OCI-M2 (cell line): Measurements from ENCODE around the gene PTPRZ1.

Experiments used
- DNase-seq: peaks from one replicate; lab custom pipeline; 2025; ENCODE audit not compliant: unreplicated experiment; lab: John Stamatoyannopoulos, UW

Gene PTPRZ1

DNA sequence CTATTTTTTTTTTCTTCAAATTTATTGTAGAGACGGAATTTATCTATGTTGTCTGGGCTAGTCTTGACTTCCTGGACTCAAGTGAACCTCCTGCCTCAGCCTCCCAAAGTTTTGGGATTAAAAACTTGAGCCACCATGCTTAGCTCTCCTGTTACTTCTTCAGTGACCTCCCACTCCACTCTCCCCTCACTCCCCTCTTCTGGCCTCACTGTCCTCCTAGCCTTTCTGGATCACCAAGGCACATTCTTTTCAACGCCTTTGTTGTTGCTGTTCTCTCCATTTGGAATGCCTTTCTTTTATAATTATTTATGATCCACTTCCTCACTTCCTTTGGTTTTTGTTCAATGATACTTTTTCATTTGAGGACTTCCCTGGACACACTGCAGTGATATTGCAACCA lies 17.9 kb downstream of the PTPRZ1 start:
- no peak for DNase-seq

DNA sequence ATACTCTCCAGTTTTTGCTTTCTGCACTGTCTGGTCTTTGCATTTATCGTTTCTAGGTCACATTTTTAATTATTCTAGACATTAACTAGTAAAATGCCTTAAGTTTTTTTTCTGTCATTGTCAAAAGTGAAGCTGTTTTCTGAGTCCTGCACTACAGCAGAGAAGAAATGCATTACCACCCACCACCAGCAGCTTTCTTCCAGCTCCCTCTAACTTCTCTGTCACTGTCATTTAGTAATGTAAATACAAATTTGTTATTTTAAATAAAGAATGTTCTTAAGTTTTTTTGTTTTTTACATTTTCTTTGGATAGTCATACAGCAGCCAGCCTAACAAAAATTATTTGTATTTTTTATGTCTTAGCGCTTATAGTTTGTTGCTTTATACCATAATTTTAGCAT lies 18.8 kb downstream of the PTPRZ1 start:
- no peak for DNase-seq

DNA sequence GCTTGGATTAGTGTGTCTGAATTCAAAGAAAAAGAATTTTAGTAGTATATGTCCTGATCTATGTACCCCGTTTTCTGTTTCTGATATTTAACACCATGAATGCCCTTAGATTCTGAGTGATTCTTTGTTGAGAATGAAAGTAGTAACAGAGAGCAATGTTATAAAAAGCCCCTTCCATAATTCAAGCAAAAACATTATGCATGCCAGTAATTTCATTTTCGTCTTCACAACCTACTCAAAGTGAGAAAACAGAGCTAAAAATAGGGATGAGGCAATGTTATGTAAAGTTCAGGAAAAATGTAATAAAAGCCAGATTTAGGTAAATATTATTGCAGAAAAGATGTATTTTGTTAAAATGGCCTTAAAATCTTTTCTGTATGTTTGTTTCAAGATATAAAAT lies 28.1 kb downstream of the PTPRZ1 start:
- DNase-seq = no peak

DNA sequence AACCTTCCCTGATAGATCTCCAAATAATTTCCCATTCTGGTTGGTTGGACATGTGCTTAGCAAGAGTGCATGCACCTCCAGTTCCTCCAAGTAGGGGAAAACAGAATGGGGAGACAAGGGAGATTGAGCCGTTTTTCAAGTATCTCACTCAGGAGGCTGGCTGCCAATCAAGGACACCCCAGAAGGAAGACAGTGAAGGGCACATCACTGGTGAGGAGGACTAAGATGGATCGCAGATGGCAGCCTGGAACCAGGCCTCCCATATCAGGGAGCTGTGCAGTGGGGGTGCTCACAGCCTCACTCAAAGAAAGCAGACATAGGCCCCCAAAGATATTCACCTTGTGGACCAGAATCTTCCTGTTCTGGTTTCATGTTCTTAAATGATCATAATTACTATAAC lies 31.2 kb downstream of the PTPRZ1 start:
- DNase-seq = no peak

DNA sequence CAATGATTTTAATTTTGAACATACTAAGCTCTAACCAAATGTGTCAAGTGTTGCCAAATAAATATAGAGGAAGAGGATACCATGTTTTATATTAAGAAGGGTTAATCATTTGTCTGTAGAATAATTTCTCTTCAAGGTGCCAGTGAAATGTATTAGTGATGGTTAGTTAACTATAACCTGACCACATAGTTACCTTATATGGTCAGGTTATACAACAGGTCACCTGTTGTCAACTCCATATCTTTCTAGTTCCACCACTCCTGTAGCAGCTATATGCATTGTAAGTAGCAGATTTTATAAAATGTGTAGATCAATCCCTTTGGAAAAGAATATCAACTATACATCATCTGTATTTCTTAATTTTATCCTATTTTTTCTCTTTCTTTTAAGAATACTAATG lies 35.1 kb downstream of the PTPRZ1 start:
- no peak for DNase-seq

DNA sequence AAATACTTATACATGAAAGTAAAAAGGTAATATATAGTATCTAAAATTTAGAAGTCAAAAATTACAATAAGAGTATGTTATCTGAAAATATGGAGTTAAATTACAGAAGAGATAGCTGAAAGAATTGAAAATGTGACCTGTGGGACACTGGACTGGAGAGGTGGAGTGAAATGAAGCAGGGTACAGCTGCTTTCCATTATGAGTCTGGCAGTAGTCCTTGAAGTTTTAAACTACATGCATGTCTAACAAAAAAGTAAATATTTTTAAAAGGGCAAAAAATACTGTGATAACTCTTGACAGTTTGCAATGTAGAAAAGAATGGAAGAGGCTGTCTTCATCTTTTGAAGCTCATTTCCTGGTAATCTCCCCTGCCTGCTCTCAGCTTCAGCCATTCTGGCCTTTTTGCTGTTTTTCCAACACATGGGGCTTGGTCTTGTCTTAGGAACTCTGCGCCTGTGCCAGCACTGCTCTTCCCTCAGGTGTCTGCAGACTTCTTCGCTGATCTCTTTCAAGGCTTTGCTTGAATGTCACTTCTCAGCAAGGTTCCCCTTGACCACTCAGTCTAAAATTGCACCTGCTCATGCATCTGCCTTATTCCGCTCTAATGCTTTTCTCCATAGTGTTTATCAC lies 36.9 kb downstream of the PTPRZ1 start:
- no peak for DNase-seq

DNA sequence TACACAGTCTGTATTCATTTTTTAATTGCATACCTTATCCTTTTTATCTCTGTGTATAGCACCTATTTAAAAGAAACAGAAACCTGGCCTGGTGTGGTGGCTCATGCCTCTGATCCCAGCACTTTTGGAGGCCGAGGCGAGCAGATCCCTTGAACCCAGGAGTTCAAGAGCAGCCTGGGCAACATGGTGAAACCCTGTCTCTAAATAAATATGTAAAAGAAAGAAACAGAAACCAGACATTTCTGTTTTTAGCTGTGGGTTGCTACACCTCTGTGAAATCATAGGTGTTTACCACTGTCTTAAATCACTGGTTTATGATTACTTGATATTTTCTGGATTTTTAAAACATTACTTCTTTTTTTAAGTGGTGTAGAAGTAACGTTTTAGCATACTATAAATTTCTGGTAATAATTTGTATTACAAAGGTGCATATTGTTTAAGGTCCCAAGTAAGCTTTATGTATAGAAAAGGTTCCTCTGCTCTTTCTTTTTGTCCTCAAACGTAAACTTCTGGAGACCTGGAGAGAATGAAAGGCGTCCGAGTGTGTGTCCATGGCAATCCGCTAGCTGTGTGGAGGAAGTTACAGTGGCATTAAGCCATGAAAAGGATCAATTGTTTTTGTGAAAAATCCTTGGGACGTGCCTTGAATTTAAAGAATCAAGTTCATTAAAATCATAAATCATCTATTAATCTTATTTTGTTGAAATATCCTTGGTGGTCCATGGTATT lies 41.1 kb downstream of the PTPRZ1 start:
- DNase-seq = no peak

DNA sequence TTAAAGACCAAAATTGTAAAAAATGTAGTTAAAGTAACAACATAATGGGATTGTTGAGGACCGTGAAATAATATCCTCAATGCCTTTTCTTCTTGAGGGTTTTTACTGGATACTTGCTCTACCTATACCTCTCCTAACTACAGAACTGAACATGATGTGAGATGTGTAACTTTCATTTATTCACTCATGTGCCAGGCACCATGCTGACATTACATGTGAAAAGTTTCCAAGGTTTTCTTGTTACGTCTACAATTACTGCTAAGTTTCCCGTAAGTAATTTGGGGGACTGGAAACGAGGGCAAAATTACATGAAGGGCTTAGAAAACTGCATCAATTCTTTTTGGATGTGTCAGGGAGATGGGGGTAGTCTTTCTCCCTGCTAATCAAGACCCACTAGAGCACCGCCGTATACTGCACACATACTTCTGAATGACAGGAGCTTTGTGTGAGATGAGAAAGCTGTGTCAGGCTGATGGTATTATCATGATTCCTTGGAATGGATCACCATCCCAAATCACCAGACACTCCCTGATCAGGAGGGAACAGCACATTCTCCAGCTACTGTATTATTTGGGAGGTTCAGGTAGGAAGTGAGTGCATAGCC lies 41.8 kb downstream of the PTPRZ1 start:
- DNase-seq = no peak

DNA sequence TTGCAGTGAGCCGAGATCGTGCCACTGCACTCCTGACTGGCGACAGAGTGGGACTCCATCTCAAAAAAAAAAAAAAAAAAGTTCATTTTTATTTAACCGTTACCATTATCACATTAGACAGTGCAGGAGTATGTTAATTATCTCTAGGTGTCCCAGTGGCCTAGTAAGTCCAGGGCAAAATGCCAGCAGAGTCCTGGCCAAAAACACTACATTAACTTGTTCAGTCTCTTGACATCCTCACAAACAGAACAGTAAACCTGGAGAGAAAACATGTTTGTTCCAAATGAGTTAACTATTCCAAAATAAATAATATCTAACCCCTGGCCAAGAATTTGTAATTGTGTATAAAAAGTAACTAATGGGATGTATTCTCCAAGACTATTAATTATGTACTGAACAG lies 43.2 kb downstream of the PTPRZ1 start:
- no peak for DNase-seq

DNA sequence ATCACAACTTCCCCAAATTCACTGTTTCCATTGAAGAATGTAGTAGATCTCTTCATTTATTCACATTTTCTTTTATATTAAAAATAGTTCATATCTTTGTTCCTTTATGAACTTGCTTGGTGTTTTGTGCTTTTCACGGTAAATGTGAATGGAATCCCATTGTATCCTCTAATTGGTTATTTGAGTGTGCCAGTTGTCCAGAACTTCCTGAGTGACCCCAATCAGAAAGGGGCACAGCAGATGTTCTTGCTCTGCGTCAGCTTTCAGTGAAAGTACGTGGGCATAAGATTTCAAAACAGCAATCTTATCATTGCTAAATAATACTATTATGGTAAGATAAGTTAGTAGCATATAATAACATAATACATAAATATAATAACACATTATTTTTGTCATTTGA lies 47.0 kb downstream of the PTPRZ1 start:
- DNase-seq = no peak

DNA sequence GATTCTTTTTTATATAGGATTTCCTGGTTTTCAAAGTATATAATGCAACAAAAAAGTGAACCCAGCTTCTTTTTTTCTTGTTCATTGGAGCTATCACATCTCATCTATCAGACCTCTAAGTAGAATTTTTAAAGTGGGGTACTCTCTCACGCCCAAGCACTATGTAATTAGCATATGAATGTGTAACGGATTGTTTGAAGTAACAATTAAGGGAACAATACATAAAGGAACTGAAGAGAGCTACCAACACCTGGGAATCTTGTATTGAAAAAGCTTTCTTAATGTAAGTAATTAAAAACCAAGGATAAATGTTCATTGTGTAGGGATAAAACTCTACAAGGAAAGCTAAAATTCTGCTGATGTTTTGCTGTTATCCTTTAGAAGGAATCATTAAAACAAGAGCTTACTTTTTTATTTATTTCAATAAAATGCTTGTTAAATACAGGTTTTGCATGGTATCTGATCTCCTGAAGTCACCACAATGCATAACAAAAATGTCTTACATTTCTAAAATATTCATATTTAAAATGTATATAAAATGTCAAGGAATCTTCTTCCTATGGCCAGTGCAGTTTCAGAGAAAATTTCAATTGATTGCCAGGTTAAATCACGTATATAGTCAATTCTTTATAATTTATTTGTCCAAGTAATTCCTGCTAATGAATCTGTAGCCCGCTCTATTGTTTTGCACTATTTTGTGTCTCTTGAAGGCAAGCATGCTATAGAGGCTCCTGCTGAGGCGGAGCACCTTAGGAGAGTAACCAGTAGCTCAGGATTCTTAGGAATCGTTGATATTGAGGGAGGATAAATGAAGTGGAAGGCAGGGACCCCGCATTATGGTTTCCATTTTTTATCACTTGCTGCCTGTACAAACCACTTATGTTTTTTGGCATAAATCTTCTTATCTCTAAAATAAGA lies 51.6 kb downstream of the PTPRZ1 start:
- DNase-seq = no peak

DNA sequence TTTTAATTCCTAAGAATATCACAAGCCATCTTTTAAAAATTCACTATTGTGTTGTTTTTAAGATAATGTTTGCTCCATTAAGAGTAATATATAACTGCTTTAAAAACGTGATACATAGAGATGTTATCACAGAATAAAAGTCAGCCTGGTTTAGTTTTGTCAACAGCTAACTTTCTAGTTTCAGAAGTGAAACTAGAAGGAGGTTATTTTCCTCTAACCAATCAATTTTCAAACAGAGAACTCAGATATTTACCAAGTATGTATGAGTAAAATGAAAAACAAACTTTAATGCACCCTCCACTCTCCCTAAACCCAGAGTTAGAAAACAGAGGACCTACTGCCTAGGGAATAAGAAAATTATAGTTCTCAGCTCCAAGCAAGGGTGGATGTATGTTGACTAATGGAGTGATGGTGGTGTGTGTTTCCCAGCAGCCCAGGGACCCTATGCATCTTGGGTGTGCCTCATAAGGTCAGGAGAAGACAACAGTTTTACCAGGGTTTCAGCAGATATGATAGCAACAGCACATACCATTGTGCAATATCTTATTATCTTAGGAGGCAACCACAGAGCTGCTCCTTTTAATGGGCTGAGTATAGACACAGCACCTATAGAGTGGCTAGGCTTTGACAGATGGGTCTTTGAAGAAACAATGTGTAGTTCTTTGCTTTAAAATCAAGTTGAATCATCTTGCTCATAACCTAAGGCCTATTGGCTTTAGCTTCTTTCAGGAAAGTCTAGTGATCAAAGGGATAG lies 58.4 kb downstream of the PTPRZ1 start:
- DNase-seq = no peak

DNA sequence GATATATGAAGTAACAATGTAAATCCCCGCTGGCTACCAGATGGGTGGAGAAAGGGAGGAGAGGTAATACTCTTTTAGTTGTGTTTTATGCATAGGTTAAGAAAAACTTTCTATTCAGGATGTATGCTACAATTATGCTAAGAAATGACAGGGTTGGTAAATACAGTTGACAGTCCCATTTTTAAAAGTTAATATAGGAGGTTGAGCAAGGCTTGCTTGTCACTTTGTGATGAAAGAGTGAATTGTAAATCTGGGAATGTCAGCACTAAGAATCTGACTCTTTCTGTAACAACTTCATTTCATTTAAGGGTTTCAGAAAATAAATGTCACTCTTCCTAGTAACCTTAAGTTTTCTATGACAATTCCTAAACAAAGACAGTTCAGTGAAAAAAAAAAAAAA lies 59.8 kb downstream of the PTPRZ1 start:
- no peak for DNase-seq

DNA sequence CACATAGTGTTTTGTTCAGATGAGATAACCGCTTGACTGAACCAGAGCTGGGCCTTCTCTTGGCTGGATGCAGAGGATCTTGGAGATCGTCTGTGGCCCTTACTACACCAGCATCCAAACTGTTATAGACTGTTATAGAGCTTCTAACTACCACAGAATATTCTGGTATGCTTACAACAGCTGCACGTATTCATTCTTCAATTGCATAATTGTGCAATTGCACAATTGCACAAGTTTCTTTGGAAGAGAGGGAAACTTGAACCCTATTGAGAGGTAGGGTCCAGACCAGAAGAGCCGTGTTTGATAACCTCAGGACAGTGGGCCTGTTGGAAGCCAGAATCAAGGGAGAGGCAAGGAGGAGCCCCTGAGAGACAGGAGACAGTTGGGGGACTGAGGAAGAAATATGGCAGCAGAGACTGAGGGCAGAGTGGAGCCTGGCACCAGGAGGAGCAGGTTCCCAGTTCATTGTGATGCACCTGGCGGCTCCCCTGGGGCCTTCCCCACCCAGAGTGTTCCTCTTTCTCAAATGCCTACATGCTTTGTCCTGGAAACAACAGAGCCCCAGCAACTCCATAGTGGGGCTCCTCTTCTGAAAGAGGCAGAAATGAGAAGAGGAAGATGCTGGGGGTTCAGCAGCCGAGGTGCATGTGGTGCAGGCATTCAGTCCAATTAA lies 64.1 kb downstream of the PTPRZ1 start:
- DNase-seq = no peak

DNA sequence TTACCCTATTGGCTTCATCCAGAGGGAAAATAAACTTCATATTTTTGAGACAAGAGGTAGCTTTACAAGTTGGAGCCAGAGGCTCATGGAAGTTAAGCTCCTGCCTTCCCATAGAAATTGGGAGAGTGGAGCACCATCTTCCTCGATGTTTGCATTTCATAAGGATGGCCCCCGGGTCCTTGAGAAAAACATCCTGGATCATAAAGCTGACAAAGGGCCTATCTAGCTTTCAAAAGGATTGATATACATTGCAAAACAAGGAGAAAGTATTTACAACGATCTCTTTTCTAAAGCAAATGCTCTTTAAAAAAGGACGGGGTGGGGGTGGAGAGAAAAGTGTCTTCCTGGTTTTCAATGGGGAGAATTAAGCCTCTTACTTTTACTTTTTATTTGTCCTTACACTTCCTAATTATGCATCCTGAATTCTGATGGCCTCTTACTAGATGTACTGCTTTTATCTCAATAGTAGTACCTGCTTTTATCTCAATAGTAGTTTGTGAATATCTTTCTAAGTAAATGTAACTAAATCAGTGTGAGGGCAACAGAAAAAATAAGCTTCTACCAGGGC lies 65.6 kb downstream of the PTPRZ1 start:
- DNase-seq = no peak

DNA sequence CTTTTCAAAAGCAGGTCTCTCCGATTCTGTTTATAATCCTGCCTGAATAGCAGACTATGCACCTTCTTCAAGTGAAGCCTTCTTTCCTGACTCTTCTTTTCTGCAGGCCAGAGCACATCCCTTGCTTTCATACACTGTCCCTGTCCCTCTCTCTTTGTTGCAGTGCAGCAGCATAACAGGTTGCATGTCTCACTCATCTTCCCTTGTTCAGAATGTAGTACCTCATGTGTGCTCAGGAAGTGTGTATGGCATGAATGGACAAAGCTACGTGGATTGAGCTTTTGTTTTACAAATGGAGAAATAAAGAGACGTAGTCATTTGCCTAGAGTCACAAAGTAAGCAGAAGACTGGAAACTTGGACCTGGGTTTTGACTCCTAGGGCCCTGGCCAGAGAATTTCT lies 68.0 kb downstream of the PTPRZ1 start:
- no peak for DNase-seq

DNA sequence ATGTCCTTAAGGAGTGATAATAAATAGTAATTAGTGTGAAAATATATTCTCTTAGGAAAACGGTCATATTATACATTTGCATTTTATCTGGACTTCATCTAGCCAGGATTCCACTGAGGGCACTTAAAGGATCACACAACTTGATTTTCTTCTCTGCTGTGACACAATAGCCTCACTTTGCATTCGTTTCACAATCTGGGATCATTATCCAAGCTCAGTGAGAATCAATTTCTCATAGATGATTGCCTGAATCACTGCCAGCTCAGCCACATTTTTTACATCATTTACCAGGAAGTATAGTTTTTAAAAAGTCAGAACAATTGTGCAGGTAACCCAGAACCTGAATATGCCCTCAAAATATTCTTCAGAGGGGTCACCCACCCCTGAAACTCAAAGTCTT lies 68.9 kb downstream of the PTPRZ1 start:
- no peak for DNase-seq

DNA sequence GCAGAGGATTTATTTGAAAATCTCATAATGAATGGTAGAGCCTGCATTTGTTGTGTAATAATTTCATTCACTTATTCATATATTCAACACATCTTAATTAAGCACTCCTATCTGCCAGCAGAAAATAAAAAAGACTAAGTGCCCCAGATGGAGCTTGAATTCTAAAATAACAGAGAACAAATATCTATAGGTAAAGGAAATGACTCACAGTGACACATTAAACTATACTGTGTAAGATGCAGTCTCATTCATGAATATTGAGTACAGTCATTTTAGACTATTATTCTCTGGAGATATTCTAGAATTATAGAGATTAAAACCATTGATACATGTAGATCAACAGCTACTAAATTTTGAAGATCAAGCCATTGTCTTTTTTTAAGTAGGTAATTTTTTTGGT lies 72.1 kb downstream of the PTPRZ1 start:
- no peak for DNase-seq

DNA sequence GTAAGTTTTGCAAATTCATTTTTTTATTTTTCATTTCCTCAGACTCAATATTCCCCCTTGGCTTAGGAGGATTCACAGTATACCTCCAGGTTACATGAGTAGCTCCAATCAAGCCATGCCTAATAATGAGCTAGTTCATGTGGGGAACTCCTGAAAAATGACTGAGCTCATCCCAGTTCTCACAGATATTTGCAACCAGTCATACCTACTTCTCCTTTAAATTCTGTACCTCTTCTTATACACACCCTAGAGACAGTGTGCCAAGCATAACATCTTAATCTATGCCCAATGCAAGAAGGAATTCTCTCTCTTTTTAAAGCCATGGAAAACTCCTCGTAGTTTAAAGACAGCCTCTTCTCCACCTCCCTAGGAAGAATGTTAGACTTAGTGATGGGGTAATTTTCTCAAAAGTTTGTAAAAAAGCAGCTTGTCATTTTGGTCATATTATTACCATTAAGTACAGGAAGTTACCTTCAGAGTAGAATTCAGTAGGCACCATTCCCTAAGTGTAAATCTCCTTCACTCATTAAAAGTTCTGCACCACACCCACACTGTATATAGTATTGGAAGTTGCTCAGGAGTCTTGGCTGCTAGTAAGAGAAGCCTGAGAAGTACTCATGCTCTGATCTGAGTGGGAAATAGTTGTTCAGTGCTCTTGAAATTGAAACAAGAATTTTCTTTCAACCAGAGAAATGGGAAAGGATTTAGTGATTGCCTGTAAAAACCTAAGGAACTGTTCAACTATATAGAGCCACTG lies 72.7 kb downstream of the PTPRZ1 start:
- DNase-seq = no peak
